ENCODE measurements around the gene PLCB4. TPM values are rescaled to one million over a fixed set of nuclear protein-coding genes. Genes with fewer than 3 reads are reported as not detected.

Gene PLCB4
- total and polyA plus RNA-seq, 2 donors: 4.8 to 7.6 TPM

GRCh38 chr20:9070304-9070703 is 1.4 kb downstream of the PLCB4 start:
- 95% methylated on average over 3 of the region's 3 CpGs for WGBS
- H3K9me3 ChIP-seq (ENCODE audit: control insufficient read depth in 2 of 2, insufficient read depth in 1 of 2, low read length in 1 of 2): no peaks in the 10 kb centered on the region
- no peak overlapping the region for H3K27ac ChIP-seq (ENCODE audit: low read depth in 1 of 2, low read length in 1 of 2)
- H3K4me1 ChIP-seq (ENCODE audit: control insufficient read depth in 2 of 2, insufficient read depth in 2 of 2, low read length in 2 of 2): peaks cover 5 to 23% of the 10 kb centered on the region in 2 donors
- H3K36me3 ChIP-seq (ENCODE audit: control insufficient read depth in 2 of 2, insufficient read depth in 2 of 2, low read length in 1 of 2): no peaks in the 10 kb centered on the region
- H3K27me3 ChIP-seq (ENCODE audit: control insufficient read depth in 2 of 2, insufficient read depth in 1 of 2, low read length in 1 of 2): peaks cover 0 to 3% of the 10 kb centered on the region in 2 donors
- H3K4me3 ChIP-seq (ENCODE audit: low read length in 2 of 2): no peak overlapping the region
- no peak for DNase-seq (ENCODE audit: low read depth in 6 of 9, low spot score in 9 of 9)

- Histone ChIP-seq H3K4me3 (ENCODE audit: low read length in 2 of 2) (no peak overlapping the region), H3K4me1 (ENCODE audit: control insufficient read depth in 2 of 2, insufficient read depth in 2 of 2, low read length in 2 of 2) (peaks cover 5 to 23% of the 10 kb centered on the region in 2 donors), H3K36me3 (ENCODE audit: control insufficient read depth in 2 of 2, insufficient read depth in 2 of 2, low read length in 1 of 2) (no peaks in the 10 kb centered on the region), H3K27ac (ENCODE audit: low read depth in 1 of 2, low read length in 1 of 2) (no peak overlapping the region), H3K27me3 (ENCODE audit: control insufficient read depth in 2 of 2, insufficient read depth in 1 of 2, low read length in 1 of 2) (peaks cover 0 to 3% of the 10 kb centered on the region in 2 donors), H3K9me3 (ENCODE audit: control insufficient read depth in 2 of 2, insufficient read depth in 1 of 2, low read length in 1 of 2) (no peaks in the 10 kb centered on the region)
- 59% methylated on average over 2 of the region's 2 CpGs for WGBS
- DNase-seq (ENCODE audit: low read depth in 6 of 9, low spot score in 9 of 9): no peak
Measured at GRCh38 chr20:9071976-9072726, 3.3 kb downstream of the PLCB4 start.

GRCh38 chr20:9072861-9073500 is 4.1 kb downstream of the PLCB4 start:
- no peak overlapping the region for H3K27ac ChIP-seq (ENCODE audit: low read depth in 1 of 2, low read length in 1 of 2)
- 57% methylated on average over 3 of the region's 3 CpGs for WGBS
- H3K4me1 ChIP-seq (ENCODE audit: control insufficient read depth in 2 of 2, insufficient read depth in 2 of 2, low read length in 2 of 2): peaks cover 2 to 15% of the 10 kb centered on the region in 2 donors
- DNase-seq (ENCODE audit: low read depth in 6 of 9, low spot score in 9 of 9): no peak
- H3K27me3 ChIP-seq (ENCODE audit: control insufficient read depth in 2 of 2, insufficient read depth in 1 of 2, low read length in 1 of 2): no peaks in the 10 kb centered on the region
- H3K36me3 ChIP-seq (ENCODE audit: control insufficient read depth in 2 of 2, insufficient read depth in 2 of 2, low read length in 1 of 2): no peaks in the 10 kb centered on the region
- H3K9me3 ChIP-seq (ENCODE audit: control insufficient read depth in 2 of 2, insufficient read depth in 1 of 2, low read length in 1 of 2): no peaks in the 10 kb centered on the region
- no peak overlapping the region for H3K4me3 ChIP-seq (ENCODE audit: low read length in 2 of 2)

GRCh38 chr20:9075264-9076095 is 6.6 kb downstream of the PLCB4 start:
- H3K4me1 ChIP-seq (ENCODE audit: control insufficient read depth in 2 of 2, insufficient read depth in 2 of 2, low read length in 2 of 2): peaks cover 0 to 12% of the 10 kb centered on the region in 2 donors
- no peaks in the 10 kb centered on the region for H3K9me3 ChIP-seq (ENCODE audit: control insufficient read depth in 2 of 2, insufficient read depth in 1 of 2, low read length in 1 of 2)
- no peaks in the 10 kb centered on the region for H3K27me3 ChIP-seq (ENCODE audit: control insufficient read depth in 2 of 2, insufficient read depth in 1 of 2, low read length in 1 of 2)
- no peak overlapping the region for H3K4me3 ChIP-seq (ENCODE audit: low read length in 2 of 2)
- no peaks in the 10 kb centered on the region for H3K36me3 ChIP-seq (ENCODE audit: control insufficient read depth in 2 of 2, insufficient read depth in 2 of 2, low read length in 1 of 2)
- no peak for DNase-seq (ENCODE audit: low read depth in 6 of 9, low spot score in 9 of 9)
- no peak overlapping the region for H3K27ac ChIP-seq (ENCODE audit: low read depth in 1 of 2, low read length in 1 of 2)
- WGBS: 89% methylated on average over 6 of the region's 6 CpGs

GRCh38 chr20:9076440-9076839 is 7.6 kb downstream of the PLCB4 start:
- Histone ChIP-seq H3K36me3 (ENCODE audit: control insufficient read depth in 2 of 2, insufficient read depth in 2 of 2, low read length in 1 of 2) (no peaks in the 10 kb centered on the region), H3K27ac (ENCODE audit: low read depth in 1 of 2, low read length in 1 of 2) (no peak overlapping the region), H3K4me1 (ENCODE audit: control insufficient read depth in 2 of 2, insufficient read depth in 2 of 2, low read length in 2 of 2) (peaks cover 0 to 12% of the 10 kb centered on the region in 2 donors), H3K9me3 (ENCODE audit: control insufficient read depth in 2 of 2, insufficient read depth in 1 of 2, low read length in 1 of 2) (no peaks in the 10 kb centered on the region), H3K4me3 (ENCODE audit: low read length in 2 of 2) (no peak overlapping the region), H3K27me3 (ENCODE audit: control insufficient read depth in 2 of 2, insufficient read depth in 1 of 2, low read length in 1 of 2) (no peaks in the 10 kb centered on the region)
- WGBS: 98% methylated on average over 2 of the region's 2 CpGs
- DNase-seq (ENCODE audit: low read depth in 6 of 9, low spot score in 9 of 9): no peak

- Histone ChIP-seq H3K4me1 (ENCODE audit: control insufficient read depth in 2 of 2, insufficient read depth in 2 of 2, low read length in 2 of 2) (peaks cover 0 to 3% of the 10 kb centered on the region in 2 donors), H3K36me3 (ENCODE audit: control insufficient read depth in 2 of 2, insufficient read depth in 2 of 2, low read length in 1 of 2) (no peaks in the 10 kb centered on the region), H3K27ac (ENCODE audit: low read depth in 1 of 2, low read length in 1 of 2) (no peak overlapping the region), H3K9me3 (ENCODE audit: control insufficient read depth in 2 of 2, insufficient read depth in 1 of 2, low read length in 1 of 2) (no peaks in the 10 kb centered on the region), H3K27me3 (ENCODE audit: control insufficient read depth in 2 of 2, insufficient read depth in 1 of 2, low read length in 1 of 2) (no peaks in the 10 kb centered on the region), H3K4me3 (ENCODE audit: low read length in 2 of 2) (no peak overlapping the region)
- DNase-seq (ENCODE audit: low read depth in 6 of 9, low spot score in 9 of 9): no peak
- 88% methylated on average over 5 of the region's 5 CpGs for WGBS
Measured at GRCh38 chr20:9078826-9079731, 10.2 kb downstream of the PLCB4 start.

- no peaks in the 10 kb centered on the region for H3K27me3 ChIP-seq (ENCODE audit: control insufficient read depth in 2 of 2, insufficient read depth in 1 of 2, low read length in 1 of 2)
- H3K36me3 ChIP-seq (ENCODE audit: control insufficient read depth in 2 of 2, insufficient read depth in 2 of 2, low read length in 1 of 2): no peaks in the 10 kb centered on the region
- no peak overlapping the region for H3K4me3 ChIP-seq (ENCODE audit: low read length in 2 of 2)
- H3K9me3 ChIP-seq (ENCODE audit: control insufficient read depth in 2 of 2, insufficient read depth in 1 of 2, low read length in 1 of 2): no peaks in the 10 kb centered on the region
- no peak for DNase-seq (ENCODE audit: low read depth in 6 of 9, low spot score in 9 of 9)
- peaks cover 0 to 3% of the 10 kb centered on the region in 2 donors for H3K4me1 ChIP-seq (ENCODE audit: control insufficient read depth in 2 of 2, insufficient read depth in 2 of 2, low read length in 2 of 2)
- WGBS: 96% methylated on average over 1 of the region's 1 CpG
- no peak overlapping the region for H3K27ac ChIP-seq (ENCODE audit: low read depth in 1 of 2, low read length in 1 of 2)
Measured at GRCh38 chr20:9081423-9081966, 12.6 kb downstream of the PLCB4 start.

GRCh38 chr20:9082741-9083140 is 13.9 kb downstream of the PLCB4 start:
- no peak overlapping the region for H3K27ac ChIP-seq (ENCODE audit: low read depth in 1 of 2, low read length in 1 of 2)
- peaks cover 0 to 3% of the 10 kb centered on the region in 2 donors for H3K4me1 ChIP-seq (ENCODE audit: control insufficient read depth in 2 of 2, insufficient read depth in 2 of 2, low read length in 2 of 2)
- H3K9me3 ChIP-seq (ENCODE audit: control insufficient read depth in 2 of 2, insufficient read depth in 1 of 2, low read length in 1 of 2): no peaks in the 10 kb centered on the region
- no peak overlapping the region for H3K4me3 ChIP-seq (ENCODE audit: low read length in 2 of 2)
- no peaks in the 10 kb centered on the region for H3K27me3 ChIP-seq (ENCODE audit: control insufficient read depth in 2 of 2, insufficient read depth in 1 of 2, low read length in 1 of 2)
- DNase-seq (ENCODE audit: low read depth in 6 of 9, low spot score in 9 of 9): no peak
- H3K36me3 ChIP-seq (ENCODE audit: control insufficient read depth in 2 of 2, insufficient read depth in 2 of 2, low read length in 1 of 2): no peaks in the 10 kb centered on the region
